AG20443 (cell line): ENCODE measurements around the gene CSNK1D.

Experiments used
- DNase-seq: peaks from one replicate; pipeline ENCODE4 v3.0.0; 2012; ENCODE audit warnings: low spot score, mixed read lengths

CSNK1D gene

DNA sequence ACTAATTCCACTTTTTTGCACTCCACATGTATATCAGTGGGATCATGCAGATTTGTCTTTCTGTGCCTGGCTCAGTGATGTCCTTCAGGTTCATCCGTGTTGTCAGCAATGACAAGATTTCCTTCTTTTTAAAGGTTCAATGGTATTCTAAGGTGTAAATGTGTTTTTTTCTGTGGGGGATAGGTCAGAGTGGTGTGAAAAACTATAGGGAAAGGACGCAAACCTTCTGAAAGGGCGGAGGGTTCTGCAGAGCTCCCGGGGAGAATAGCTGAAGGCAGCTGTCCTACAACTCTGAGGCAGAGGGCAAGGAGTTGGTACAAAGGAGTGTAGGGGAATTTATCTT, 21.9 kb upstream of the CSNK1D start:
- DNase-seq: no peak

- no peak for DNase-seq
Observed at GRCh38 chr17:82294064-82294773, 20.7 kb upstream of the CSNK1D start.

- peak; percentile 98 for DNase-seq
Observed at GRCh38 chr17:82292251-82293154, 19.0 kb upstream of the CSNK1D start.

- DNase-seq: no peak
Observed at GRCh38 chr17:82291582-82292250, 18.2 kb upstream of the CSNK1D start.

- no peak for DNase-seq
Observed at GRCh38 chr17:82287868-82288801, 14.6 kb upstream of the CSNK1D start.

DNA sequence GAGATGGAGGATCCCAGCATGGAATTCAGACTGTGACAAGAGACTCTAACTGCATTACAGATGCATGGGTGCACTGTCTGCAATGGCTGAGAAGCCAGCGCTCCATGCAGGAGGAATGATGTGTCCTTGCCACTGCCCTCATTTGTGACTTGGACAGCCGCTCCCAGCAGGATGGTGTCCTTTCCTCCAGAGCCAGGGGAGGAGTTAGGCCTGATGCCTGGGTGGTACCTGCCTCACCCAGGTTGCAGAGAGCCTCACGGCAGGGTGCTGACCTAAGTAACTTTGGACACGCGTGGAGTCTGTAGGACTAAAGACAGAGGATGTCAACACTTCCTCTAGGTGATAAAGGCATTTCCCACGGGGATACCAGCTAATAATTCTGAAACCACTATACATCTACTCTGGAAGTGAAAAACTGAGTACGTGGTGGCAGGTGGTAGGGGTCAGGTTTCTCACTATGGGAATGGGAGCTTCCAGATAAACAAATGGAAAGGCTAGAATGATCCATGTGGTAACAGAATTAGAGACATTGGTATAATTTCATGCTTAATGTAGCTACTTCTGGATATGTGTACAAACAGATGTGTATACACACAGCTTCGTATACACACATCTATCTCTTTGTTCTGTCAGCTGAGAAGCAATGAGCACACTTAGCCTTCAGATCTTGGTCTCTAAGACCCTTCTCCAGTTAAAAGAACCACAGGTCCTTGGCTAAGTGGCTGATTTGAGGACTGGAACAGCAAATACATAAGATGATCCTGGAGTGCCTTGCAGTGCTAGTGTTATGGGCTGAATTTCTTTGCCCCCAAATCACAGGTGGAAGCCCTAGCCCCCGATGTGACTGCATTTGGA, 13.7 kb upstream of the CSNK1D start:
- no peak for DNase-seq

DNA sequence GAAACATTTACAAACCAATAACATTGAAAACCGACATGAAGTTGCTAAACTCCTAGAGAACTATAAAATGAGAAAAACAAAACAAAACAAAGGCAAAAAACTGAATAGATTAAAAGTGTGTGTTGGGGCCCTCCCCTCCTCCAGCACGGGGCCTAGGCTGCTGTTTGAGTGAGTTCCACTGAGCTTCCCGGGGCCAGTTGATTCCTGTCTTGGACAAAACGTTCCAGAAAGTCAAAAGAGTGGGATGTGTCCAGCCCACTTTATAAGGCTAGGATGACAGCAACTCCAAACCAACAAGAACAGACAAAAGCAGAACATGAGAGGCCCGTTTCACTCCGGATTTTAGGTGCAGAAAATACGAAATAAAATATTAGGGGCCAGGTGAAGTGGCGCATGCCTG, 11.6 kb upstream of the CSNK1D start:
- no peak for DNase-seq

- peak; percentile 51 for DNase-seq
Observed at GRCh38 chr17:82283208-82283749, 9.8 kb upstream of the CSNK1D start.

DNA sequence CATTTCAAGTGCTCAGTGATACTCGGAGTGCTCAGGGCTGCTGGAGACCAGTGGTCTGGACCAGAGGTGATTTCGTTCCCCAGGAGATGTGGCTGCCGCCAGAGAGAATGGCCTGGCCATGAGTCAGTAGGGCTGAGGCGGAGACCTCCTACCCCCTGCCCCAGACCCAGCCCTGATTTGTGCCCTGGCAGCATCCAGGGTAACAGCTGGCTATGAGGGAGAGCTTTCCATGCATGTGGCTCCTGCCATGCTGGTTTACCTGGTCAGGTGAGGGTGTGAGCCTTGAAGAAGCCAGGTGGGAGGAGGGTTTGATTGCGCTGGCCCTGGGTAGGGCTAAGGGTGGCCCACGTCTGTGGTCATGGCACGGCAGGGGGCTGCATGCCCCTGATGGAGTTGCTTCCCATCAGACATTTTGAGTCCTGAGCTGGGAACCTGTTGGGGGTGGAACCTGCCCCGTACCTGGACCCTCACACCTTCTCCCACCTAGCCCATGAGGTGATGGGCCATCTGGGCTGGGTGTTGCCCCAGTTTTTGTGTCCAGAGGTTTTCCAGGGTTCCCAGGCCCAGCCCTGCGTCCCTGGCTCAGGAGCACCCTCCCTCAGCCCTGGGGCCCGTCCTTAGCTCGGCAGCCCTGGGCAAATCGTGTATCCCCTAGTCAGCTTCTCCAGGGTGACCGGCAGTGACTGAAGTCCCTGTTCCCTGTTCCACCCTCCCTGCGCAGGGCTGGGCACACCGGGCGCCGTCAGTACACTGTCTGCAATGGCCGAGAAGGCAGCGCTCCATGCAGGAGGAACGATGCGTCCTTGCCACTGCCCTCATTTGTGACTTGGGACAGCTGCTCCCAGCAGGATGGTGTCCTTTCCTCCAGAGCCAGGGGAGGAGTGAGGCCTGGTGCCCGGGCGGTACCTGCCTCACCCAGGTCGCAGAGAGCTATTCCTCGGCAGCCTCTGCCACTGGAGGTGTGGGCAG, 9.0 kb upstream of the CSNK1D start:
- no peak for DNase-seq

DNA sequence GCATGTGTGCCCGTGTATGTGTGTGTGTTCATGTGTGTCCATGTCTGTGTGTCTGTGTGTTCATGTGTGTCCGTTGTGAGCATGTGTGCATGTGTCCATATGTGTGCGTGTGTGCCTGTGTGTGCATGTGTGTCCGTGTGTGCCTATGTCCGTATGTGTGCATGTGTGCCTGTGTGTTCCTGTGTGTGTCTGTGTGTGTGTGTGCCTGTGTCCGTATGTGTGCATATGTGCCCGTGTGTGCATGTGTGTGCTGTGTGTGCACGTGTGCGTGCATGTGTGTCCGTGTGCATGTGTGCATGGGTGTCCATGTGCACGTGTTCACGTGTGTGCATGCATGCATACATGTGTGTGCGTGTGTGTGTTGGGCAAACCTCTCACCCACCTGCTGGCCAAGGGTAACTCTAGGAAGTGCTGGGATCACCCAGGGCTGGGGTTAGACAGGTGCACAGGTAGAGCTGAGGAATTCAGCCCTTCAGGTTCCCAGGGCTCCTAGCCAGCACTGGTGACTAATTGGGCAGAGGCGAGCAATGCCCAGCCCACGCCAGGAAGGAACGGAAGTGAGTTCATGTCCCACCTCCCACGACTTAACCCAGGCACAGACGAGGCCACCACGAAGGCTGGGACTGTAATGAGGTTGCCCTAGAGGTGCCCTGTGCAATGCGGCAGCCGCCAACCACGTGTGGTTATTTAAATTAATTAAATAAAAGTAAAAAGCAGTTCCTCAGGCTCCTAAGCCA, 8.2 kb upstream of the CSNK1D start:
- DNase-seq: no peak

DNA sequence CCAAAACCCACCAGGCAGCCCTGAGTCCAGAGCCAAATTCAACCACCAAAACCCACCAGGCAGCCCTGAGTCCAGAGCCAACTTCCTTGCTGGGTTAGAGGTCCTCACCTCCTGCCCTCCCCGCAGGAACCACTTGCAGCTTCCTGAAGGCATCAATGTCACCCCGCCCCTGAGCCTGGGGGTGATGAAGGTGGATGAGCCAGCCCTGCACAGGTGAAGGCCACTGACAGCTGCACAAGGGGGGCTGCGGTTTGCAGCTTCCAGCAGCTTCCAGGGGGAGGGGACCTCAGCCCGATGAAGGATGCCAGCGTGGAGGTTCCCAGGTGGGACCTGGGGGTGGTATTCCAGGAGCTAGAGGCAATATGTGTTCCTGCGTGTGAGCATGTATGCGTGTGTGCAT, 7.6 kb upstream of the CSNK1D start:
- DNase-seq: no peak

GRCh38 chr17:82280537-82280936, 7.0 kb upstream of the CSNK1D start:
- DNase-seq: no peak

- no peak for DNase-seq
Observed at GRCh38 chr17:82278786-82279391, 5.4 kb upstream of the CSNK1D start.

DNA sequence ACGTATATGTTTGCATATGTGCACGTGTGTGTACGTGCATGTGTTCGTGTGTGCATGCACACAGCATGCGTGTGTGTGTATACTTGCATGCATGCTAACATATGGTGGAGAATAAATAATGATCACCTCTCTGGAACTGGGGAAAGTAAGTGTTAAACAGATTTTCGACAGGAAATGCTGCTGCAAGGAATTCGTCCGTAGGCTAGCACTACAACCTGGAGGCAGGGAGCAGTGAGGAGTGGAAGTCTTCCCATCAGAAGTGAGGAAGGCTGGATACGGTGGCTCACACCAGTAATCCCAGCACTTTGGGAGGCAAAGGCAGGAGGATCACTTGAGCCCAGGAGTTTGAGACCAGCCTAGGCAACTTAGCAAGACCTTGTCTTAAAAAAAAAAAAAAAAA, 4.8 kb upstream of the CSNK1D start:
- DNase-seq: no peak

- DNase-seq: no peak
Observed at GRCh38 chr17:82277851-82278250, 4.4 kb upstream of the CSNK1D start.

DNA sequence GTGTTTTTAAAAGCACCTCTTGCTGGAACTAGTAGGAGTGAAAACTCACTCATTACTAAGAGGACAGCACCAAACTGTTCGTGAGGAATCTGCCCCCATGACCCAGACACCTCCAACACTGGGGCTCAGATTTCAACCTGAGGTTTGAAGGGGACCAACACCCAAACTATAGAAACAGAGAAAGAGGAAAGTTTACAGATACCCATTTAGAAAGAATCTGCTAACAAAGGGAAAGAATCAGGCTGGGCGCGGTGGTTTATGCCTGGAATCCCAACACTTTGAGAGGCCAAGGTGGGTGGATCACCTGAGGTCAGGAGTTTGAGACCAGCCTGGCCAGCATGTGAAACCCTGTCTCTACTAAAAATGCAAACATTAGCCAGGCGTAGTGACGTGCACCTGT, 3.4 kb upstream of the CSNK1D start:
- no peak for DNase-seq

GRCh38 chr17:82275326-82275725, 1.8 kb upstream of the CSNK1D start:
- DNase-seq: no peak
